ENCODE results near the gene IRF2.

GRCh38 chr4:184416913-184417734 lies 57.2 kb downstream of the IRF2 start:
- no peak for TF ChIP-seq EZH2 (IDR thresholded peaks at IDR 0.05; ENCODE audit: low read length)
- TF ChIP-seq, protein P1, sequence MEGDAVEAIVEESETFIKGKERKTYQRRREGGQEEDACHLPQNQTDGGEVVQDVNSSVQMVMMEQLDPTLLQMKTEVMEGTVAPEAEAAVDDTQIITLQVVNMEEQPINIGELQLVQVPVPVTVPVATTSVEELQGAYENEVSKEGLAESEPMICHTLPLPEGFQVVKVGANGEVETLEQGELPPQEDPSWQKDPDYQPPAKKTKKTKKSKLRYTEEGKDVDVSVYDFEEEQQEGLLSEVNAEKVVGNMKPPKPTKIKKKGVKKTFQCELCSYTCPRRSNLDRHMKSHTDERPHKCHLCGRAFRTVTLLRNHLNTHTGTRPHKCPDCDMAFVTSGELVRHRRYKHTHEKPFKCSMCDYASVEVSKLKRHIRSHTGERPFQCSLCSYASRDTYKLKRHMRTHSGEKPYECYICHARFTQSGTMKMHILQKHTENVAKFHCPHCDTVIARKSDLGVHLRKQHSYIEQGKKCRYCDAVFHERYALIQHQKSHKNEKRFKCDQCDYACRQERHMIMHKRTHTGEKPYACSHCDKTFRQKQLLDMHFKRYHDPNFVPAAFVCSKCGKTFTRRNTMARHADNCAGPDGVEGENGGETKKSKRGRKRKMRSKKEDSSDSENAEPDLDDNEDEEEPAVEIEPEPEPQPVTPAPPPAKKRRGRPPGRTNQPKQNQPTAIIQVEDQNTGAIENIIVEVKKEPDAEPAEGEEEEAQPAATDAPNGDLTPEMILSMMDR (optimal IDR thresholded peaks at IDR 0.05 in 1 of 3, IDR thresholded peaks at IDR 0.05 in 1 of 3, conservative IDR thresholded peaks at IDR 0.05 in 1 of 3; ENCODE audit: extremely low read depth in 1 of 3, insufficient read depth in 2 of 3, low read length in 3 of 3): no peak
